ENCODE measurements around the gene NRTN.
A peak's percentile ranks its signal among the peaks of the same experiment; 100 is the strongest.

Gene NRTN

DNA sequence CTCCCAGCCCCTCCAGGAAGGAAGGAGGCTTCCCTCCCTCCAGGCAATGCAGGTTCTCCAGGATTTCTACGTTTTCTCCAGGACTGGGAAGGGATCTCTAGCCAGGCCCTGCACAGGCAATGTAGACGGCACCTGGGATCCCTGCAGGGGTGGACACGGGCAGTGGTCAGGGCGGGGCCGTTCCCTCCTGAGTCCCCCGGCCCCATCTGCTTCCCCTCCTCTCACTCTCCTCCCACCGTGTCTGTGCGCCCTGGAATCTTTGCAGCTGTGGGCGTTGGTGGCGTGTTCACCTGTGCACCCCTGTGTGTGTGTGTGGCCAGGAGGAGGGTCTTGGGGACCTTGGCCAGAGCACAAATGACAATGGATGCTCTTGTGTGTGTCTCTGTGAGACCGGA lies 10.0 kb downstream of the NRTN start:
- DNase-seq (ENCODE audit: low spot score), result no peak

DNA sequence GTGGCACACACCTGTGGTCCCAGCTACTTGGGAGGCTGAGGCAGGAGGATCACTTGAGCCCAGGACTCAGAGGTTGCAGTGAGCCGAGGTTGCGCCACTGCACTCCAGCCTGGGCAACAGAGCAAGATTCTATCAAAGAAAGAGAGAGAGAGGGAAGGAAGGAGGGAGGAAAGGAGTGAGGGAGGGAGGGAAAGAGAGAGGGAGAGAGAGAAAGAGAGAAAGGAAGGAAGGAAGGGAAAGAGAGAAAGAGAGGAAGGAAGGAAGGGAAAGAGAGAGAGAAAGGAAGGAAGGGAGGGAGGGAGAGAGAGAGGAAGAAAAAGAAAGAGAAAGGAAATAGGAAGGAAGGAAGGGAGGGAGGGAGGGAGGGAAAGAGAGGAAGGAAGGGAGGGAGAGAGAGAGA lies 12.4 kb downstream of the NRTN start:
- DNase-seq (ENCODE audit: low spot score), result no peak

DNA sequence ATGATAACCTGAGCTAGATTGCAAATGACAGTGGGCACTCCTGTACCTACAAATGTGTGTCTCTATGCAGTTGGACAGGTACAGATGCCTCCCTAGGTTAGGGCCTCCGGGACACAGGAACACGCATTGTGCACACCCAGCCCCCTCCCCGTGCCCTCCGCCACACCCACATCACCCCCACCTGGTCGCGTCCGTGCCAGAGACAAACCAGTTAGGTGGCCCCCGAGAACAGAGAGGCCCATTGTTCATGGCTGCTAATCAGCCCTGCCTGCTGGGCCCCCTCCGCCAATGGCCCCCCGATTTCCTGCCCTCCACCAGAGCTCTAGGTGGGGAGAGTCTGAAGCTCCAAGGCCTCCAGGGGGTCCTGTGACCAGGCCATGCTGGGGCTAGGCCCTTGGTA lies 13.7 kb downstream of the NRTN start:
- no peak for DNase-seq (ENCODE audit: low spot score)

DNA sequence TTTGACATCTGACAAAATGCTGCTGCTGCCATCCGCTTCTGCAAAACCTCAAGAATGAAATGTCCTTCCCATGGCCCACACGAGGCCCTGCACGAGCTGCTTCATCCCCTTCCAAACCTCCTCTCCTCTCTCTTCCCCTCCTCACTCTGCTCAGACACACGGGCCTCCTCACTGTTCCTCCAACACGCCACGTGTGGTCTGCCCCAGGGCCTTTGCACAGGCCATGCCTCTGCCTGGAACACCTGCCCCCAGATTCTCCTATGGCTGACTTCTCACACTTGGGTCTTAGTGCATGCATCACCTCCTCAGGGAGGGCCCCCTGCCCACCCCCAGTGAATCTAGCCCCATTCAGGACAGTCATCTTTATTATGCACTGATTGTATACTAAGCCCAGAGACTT lies 15.9 kb downstream of the NRTN start:
- DNase-seq (ENCODE audit: low spot score), result no peak

DNA sequence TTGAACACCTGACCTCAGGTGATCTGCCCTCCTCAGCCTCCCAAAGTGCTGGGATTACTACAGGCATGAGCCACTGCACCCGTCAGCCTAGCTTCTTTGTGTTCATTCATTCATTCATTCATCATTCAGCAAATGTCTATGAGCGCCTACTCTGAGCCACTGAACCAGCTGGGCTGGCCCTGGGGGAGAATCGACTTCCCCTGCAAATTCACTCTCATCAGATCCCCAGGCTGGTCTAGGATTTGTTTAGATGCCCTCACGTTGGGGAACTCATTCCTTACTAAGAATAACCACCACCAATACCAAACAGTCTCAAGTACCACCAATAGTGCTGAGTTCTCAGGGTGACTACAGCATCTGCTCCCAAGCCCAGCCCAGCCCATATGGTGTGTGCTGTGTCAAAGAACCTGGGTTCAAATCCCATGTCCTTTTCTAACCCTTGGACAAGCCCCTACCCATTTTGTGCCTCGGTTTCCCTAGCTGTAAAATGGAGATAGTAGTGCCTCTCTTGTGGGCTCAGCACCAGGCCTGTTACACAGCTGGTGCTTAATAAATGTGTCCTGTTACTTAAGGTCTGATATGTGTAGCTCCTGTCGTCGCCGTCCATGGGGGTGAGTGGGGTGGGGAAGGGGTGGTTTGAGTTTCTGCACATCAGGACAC lies 16.8 kb downstream of the NRTN start:
- no peak for DNase-seq (ENCODE audit: low spot score)

DNA sequence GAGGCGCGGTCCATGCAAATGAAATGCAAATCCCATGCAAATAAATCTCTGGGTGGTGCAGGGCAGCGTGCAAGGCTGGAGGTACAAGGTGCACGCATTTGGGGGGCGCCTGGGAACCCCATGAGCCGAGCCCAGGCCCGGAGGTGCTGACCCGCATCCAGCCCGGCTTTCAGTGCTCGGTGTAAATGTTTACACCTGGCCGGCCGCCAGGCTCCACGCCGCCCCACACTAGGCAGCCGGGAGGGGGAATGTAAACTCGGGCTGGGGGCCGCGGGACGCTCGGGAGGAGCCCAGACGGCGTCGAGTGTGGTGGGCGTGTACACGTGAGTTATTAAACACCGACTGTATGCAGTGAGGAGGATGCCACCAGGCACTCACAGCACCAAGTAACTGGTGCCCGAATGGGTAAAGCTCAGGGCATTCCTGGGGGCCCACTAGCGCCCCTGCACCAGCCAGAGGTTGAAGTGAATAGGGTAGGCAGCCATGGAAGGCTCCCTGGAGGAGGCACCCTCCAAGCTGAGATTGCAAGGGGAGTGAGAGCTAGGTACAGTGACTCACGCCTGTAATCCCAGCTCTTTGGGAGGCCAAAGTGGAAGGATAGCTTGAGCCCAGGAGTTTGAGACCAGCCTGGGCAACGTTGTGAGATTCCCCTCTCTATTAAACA lies 17.4 kb downstream of the NRTN start:
- no peak for DNase-seq (ENCODE audit: low spot score)

DNA sequence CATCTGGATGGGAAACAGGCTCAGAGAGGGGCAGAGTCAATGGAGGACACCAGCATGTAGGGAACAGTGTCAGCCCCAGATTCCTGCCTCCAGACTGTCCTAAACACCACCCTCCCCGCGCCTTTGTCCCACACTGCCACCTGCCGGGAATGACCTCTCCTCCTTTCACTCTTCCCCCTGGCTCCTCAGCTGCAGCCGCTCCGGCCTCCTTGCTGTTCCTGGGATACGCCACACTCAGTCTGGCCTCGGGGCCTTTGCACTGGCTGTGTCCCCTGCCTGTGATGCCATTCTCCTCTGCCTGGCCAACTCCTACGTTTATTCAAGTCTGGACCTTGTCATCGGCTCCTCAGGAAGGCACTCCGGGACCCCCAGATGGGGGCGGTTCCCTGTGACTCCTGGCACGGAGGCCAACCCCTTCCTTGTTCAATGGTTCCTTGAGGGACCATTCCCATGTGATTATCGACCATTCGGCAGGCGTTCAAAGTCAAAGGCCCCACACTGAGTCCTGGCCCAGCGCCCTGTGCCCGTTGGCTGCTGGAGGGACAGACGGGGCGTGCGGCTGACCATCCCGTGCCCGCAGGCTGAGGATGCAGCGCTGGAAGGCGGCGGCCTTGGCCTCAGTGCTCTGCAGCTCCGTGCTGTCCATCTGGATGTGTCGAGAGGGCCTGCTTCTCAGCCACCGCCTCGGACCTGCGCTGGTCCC lies 18.9 kb downstream of the NRTN start:
- no peak for DNase-seq (ENCODE audit: low spot score)

DNA sequence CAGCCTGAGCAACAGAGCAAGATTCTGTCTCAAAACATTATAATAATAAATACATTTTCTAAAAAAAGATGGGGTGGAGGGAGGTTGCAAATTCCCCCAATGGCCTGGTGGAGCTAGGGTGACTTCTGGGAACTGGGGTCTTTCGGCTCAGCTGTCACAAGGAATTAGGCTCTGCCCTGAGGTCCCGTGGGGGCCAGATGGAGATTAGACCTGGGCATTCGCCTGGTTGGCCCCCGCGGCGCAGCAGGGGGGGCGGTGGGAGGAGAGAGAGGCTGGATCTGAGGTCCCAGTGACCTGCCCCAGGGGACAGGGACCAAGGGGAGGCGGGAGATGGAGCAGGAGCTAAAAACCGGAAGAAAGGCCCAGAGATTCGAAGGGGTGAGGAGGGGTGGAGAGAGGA lies 19.9 kb downstream of the NRTN start:
- no peak for DNase-seq (ENCODE audit: low spot score)

DNA sequence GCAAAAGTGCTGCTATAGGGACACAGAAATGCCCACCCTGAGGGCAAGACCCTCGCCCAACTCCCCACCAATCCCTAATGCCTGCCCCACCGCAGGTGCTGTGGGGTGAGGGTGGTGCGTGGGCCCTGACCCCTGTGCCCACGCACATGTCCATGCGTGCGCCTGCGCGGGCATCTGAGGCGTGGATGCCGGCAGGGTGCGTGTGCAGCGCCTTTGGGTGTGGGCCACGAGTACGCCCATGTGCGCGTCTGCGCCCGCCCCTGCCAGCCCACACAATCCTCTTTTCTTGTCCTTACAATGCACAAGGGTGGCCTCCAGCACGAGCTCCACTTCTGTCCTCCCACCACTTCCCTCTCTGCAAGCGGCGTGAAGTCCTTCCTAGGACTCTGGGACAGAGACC lies 20.3 kb downstream of the NRTN start:
- DNase-seq (ENCODE audit: low spot score), result no peak

DNA sequence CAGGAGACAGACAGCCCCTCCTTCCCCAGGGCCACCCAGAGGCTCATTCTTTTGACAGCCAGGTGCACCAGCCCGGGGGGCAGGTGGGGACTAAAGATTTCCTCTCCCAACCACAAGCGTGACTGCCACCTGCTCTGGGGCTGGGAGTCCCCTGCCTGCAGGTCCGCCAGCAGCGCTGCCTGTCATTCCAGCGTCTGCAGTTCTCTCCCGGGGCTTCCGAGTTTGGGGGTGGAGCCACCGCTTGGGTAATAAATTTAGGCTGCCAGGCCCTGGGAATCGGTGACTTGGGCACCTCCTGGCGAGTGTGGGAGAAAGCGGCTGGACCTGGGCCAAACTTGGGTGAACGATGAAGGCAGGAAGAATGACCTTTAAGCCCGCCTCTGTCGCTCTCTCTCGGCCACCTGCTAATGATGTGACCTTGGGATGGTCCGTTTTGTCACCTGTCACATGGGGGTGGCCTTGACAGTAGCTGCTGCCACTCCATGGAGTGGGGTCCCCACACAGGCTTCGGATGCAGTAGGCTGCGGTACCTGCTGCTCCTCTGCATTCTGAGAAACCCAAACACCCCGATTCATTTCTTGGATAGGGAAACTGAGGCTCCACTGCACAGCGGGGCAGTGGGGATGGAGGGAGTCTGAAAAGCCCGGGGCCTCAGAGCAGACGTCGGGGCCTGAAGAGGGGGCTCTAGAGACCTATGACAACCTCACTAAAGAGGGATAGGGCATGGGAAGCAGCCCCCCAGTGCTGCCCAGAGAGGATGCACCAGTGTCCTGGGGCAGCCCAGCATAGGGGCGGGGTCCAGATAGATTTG lies 21.9 kb downstream of the NRTN start:
- DNase-seq (ENCODE audit: low spot score), result peak; percentile 57

DNA sequence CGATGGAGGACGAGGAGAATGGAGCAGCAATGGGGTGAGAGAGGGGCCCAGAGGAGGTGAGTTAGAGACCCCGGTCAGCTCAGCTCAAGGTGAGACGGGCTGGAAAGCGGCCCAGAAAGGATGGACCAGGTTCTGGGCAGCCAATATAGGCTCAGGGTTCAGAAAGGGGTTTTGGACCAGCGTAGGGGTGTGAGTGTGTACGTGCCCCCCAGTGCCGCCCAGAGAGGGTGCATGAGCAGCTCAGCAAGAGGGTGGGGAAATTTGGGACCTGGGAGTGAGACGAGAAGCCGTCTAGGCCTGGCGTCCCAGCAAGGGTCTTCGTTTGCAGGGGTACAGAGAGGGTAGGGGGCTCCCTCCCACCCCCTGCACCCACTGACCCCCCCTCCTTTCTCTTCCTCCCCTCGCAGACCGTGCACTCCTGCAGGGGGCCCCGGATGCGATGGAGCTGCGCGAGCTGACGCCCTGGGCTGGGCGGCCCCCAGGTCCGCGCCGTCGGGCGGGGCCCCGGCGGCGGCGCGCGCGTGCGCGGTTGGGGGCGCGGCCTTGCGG lies 22.5 kb downstream of the NRTN start:
- DNase-seq (ENCODE audit: low spot score), result no peak

DNA sequence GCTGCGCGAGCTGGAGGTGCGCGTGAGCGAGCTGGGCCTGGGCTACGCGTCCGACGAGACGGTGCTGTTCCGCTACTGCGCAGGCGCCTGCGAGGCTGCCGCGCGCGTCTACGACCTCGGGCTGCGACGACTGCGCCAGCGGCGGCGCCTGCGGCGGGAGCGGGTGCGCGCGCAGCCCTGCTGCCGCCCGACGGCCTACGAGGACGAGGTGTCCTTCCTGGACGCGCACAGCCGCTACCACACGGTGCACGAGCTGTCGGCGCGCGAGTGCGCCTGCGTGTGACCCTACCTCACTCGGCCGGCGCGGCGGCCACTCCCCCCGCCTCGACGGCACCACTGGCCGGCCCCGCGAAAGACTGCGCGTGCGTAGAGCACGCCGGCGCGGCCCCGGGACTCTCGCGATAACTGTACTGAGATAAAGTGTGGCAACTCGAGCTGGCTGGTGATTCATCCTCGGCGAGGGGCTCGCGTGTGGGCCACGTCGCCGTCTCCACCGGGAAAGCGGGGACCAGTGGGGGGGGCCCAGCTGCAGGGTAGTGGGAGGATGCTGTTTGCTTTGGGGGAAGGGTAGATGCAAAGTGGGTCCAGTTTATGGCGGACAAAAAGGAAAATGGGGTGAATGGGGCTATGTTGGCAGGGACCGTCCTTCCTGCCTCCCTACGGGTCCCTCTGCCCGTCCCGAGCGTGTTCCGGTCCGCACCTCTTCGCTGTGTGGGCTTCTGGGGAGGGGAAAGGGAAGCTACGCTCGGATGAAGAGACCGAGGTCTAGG lies 23.2 kb downstream of the NRTN start:
- peak; percentile 95 for DNase-seq (ENCODE audit: low spot score)

DNA sequence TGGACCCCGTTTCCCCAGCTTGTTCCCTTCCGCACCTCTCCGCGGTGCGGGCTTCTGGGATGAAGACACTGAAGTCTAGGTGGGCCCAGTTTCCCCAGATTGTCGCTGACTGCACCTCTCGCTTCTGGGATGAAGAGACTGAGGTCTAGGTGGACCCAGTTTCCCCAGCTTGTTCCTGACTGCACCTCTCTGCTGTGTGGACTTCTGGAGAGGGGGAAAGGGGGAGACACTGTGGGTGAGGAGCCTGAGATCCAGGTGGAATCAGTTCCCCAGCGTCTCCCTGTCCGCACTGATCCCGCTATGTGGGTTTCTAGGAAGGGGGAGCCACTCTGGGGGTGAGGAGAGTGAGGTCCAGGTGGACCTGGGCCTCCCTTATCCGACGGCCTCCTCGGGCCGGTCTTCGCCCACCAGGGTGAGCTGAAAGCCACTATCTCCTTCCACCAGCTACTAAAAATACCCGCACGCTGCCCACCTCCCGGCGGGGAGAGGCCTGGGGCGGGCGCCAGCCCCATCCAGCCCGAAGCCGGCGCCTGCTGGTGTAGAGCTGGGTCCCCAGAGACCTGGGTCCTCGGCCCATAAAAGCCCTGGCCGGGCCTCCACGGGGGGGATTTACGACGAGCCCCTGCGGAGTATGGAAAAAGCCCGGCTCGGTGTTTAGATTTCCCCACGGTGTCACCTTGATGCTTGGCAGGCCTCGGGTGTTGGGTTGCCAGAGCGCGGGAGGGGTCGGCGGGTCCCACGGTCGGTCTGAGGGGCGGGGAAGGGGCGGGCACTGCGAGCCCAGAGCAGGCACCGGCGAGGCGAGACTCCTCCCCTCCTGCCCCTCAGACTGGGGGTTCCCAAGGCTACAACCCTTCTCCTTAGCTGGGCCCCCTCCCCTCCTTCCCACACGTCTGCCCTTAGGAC lies 24.0 kb downstream of the NRTN start:
- no peak for DNase-seq (ENCODE audit: low spot score)

DNA sequence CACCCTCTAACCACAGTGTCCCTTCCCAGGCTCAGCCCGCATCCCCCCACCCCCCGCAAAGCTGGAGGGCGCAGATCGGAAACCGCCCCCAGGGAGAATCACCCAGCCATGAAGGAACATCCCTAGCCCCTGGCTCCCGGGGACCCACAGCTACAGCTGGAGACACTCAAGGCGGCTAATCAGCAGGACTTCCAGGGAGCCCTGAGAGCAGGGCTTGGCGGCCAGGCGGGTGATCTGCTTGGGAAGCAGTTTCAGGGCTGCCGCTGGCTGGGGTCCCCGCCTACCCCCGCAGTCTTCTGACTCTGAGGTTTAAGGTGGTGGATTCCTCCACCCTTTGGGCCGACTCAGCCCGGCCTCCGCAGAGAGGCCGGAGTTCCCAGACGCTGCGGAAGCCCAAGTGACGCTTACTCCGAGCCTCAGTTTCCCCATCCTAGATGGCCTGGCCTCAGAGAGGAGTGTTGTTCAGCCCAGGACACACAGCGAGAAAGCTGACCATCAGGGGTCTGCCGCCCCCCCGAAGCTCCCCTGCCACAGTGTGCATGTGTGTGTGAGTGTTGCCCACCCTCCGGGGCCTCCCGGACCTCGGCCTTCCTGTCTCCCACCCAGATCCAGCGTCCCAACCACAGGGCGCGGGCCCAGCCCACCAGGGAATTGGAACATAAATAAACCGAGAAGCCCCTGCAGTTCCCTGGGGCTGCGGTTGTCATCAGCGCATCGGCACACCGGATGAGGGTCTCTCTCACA lies 24.9 kb downstream of the NRTN start:
- DNase-seq (ENCODE audit: low spot score), result no peak

DNA sequence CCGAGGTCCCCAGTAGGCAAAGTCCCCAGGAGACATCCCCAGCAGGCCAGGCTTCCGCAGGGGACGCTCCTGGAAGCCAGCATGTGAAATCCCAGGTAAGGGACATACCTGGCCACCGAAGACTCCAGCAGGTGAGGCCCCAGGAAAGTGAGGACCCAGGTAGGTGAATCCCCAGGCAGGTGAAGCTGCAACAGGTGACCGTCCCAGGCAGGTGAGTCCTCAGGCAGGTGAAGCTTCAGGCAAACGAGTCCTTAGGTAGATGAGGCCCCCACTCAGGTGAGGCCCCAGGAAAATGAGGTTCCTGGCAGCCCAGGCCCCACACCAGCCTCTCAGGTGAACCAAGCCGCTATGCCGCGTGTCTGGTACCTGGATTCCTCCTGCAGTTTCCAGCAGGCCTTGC lies 26.3 kb downstream of the NRTN start:
- DNase-seq (ENCODE audit: low spot score), result no peak

DNA sequence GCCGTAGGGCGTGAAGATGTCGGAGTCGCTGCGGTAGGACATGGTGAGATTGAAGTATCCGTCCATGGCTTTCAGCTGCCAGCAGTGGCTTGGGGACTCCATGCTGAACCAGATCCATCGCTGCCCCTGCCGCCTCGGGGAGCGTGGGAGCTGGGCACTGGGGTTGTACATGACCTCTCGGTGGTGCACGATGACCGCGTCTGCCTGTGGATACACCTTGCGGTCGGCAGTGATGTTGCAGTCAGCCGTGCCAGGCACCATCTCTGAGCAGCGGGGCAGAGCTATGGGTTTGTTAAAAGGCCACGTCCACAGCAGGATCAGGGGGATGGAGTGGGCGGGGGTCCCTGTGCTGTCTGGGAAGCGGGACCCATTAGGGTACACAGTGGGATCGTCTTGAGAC lies 27.2 kb downstream of the NRTN start:
- no peak for DNase-seq (ENCODE audit: low spot score)

DNA sequence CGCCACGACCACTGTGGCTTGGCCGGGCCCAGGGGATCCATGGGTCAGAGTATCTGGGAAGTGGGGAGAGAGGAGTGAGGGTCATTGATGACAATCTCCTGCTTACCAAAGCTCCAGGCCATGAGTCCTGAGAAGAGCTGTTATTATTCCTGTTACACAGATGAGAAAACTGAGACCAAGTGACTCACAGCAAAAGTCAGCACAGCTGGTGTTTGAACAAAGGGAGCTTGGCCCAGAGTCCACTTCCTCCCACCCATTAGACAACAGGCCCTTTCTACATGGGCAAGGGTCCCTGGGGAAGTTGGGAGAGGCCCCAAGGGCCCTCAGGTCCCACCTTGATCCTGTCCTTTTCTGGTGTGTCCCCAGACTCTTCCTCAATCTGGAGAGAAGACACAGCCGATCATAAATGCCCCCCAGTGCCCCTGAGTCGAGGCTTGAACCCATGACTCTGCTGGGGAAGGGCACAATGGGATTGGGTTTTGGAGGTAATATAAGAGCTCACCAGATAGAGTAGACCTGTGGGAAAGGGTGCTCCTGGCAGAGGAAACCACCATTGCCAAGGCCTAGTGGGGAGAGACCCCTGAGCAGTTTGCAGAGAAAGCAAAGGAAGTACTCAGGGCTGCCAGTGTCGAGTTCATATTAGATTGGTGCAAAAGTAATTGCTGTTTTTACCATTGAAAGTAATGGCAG lies 27.8 kb downstream of the NRTN start:
- no peak for DNase-seq (ENCODE audit: low spot score)

DNA sequence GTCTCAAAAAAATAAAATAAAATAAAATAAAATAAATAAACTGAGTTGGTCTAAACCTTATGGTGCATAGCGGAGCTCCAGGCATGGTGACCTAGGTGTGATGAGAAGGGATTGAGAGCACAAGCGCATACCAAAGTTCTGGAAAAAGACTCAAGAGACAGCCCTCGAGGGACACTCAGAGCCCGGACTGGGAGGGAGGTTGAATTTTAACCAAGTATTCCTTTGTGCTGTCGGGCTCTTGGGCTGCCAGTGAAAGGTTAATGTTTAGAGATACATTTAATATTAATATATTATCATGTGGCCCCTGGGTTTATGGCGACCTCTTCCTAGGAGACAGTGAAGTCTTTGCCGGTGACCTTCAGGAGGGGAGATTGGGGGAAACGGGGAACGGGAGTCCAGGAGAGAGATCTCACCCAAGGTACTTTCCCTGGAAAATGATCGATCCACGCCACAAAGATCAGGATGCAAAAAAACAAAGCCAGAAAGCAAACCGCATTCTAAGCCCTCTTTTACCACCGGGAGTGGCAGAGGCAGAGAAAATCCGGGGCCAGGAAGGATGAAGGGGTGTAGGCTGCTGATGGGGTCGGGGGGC lies 33.0 kb downstream of the NRTN start:
- DNase-seq (ENCODE audit: low spot score), result no peak
